Stimulated activated CD4-positive, alpha-beta T cell treated with anti-CD3 and anti-CD28 coated beads, Interleukin-15, amount 100 ng/mL, for 48 hours (primary cell): ENCODE measurements around the gene ANKRD22.

Source experiments
- DNase-seq, 2 donors: peaks; one replicate each; pipeline ENCODE4 v3.0.0-alpha.2; 2020; ENCODE audit warnings: low read depth in 2 of 2

Gene ANKRD22

GRCh38 chr10:88800152-88801125 is 51.2 kb downstream of the ANKRD22 start:
- DNase-seq: peak in 1 of 2 donors; percentile 29

- no peak for DNase-seq
Measured at GRCh38 chr10:88794731-88795130, 56.9 kb downstream of the ANKRD22 start.

- no peak for DNase-seq
Measured at GRCh38 chr10:88793712-88794299, 57.8 kb downstream of the ANKRD22 start.

- DNase-seq: no peak
Measured at GRCh38 chr10:88792661-88793060, 59.0 kb downstream of the ANKRD22 start.

GRCh38 chr10:88791924-88792323 is 59.7 kb downstream of the ANKRD22 start:
- DNase-seq: no peak

DNA sequence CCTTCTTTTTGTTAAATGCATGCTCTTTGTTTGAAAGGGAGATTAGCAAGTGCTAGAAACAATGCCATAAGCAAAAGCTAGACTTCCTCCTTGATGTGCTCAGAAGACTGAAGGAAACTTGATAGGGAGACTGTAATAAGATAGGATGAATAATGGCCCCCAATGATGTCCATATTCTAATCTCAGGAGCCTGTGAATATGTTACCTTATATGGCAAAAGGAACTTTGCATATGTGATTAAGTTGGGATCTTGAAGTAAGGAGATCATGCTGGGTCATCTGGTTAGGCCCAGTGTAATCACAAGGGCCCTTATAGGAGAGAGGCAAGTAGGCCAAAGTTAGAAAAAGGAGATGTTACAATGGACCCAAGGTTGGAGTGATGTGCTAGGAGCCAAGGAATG is 62.7 kb downstream of the ANKRD22 start:
- no peak for DNase-seq

- DNase-seq: no peak
Measured at GRCh38 chr10:88787463-88787862, 64.2 kb downstream of the ANKRD22 start.

DNA sequence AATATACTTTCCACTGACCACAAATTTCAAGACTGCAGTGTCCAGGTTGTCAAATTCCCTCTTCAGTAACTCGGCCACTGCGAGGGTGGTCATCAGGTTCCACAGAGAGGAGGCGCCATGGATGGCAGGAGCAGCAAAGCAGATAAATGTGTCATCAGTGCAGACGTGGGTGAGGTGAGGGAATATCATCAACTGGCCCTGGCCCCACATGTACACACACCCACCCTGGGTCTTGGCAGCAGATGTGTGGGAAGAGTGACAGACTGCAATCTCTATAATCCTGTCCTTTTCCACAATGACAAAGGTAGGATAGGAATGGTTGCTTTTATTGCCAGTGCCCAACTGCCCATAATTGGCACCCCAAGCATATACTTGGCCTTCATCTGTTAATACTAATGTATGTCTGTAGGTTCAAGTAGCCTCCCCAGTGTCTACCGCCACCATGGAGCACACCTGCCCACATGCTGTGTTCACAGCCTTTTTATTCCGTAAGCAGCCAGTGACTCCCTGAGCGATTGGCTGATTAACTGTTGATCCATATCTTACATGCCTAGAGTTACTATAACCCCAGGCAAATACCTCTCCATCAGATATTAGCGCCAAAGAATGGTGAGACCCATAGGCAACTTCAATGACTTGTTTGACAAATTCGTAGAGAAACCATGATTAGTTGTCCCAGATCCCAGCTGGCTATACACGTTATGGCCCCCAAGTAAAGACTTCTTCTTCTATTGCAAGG is 65.4 kb downstream of the ANKRD22 start:
- DNase-seq: no peak

- DNase-seq: no peak
Measured at GRCh38 chr10:88783724-88784123, 67.9 kb downstream of the ANKRD22 start.

- no peak for DNase-seq
Measured at GRCh38 chr10:88782222-88782621, 69.4 kb downstream of the ANKRD22 start.

DNA sequence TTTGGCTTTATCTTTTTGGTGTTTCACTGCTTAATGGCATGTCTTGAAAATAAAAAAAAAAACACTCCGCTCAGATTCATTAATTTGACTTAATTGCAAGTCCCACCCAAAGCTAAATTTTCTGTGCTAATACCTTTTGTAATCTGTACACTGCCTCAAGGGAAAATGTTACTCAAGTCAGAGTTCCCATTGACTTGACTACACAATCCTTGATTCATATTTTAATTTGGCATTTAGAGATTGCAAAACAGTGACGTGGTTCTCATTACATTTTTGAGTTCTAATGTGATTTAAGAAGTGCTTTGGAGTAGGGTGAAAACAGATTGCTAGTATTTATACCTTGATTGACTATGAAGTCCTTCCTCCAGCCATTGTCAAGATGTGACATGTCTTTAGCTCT is 70.4 kb downstream of the ANKRD22 start:
- no peak for DNase-seq
